Stomach smooth muscle (tissue), 2 donors: ENCODE data around the gene PLCH2.
"Not testable (repeated sequence)": the region's sequence is repeated elsewhere in the genome, so short reads cannot be mapped to it uniquely, and the experiment has no call there.

Experiments used
- H3K27ac ChIP-seq: one replicate; pipeline ENCODE4 v1.7.0; 2013; ENCODE audit warnings: mild to moderate bottlenecking, low read length, inconsistent platforms
- H3K27me3 ChIP-seq, 2 donors: one replicate each; pipeline ENCODE4 v1.7.0; 2013; ENCODE audit warnings: low read length in 2 of 2; ENCODE audit not compliant: insufficient read depth in 2 of 2, control insufficient read depth in 1 of 2
- H3K36me3 ChIP-seq, 2 donors: one replicate each; pipeline ENCODE4 v1.7.0; 2013; ENCODE audit warnings: low read length in 2 of 2; ENCODE audit not compliant: control insufficient read depth in 2 of 2, insufficient read depth in 2 of 2
- H3K4me1 ChIP-seq: one replicate; pipeline ENCODE4 v1.7.0; 2013; ENCODE audit warnings: low read length; ENCODE audit not compliant: control insufficient read depth, insufficient read depth
- H3K4me3 ChIP-seq, 2 donors: one replicate each; pipeline ENCODE4 v1.7.0; 2013; ENCODE audit warnings: low read length in 2 of 2
- H3K9ac ChIP-seq, 2 donors: one replicate each; pipeline ENCODE4 v1.7.0; 2013; ENCODE audit warnings: low read length in 2 of 2, mild to moderate bottlenecking in 1 of 2
- H3K9me3 ChIP-seq, 2 donors: one replicate each; pipeline ENCODE4 v1.7.0; 2013; ENCODE audit warnings: low read length in 2 of 2; ENCODE audit not compliant: control insufficient read depth in 2 of 2
- donor health status: healthy.
- donor health status: Pancreatic carcinoma.

The PLCH2 gene

GRCh38 chr1:2433196-2433595, 42.9 kb upstream of the PLCH2 start:
- H3K27ac ChIP-seq, result no peak overlapping the region
- H3K36me3 ChIP-seq, result no peaks in the 10 kb centered on the region
- peaks cover 0 to 3% of the 10 kb centered on the region in 2 donors for H3K9me3 ChIP-seq
- no peak overlapping the region for H3K4me3 ChIP-seq
- H3K27me3 ChIP-seq, result peaks cover 20 to 22% of the 10 kb centered on the region in 2 donors
- H3K9ac ChIP-seq, result no peak overlapping the region
- H3K4me1 ChIP-seq, result no peaks in the 10 kb centered on the region

- Histone ChIP-seq H3K4me1 (no peaks in the 10 kb centered on the region), H3K36me3 (no peaks in the 10 kb centered on the region), H3K27me3 (peaks cover 20 to 27% of the 10 kb centered on the region in 2 donors), H3K9me3 (peaks cover 0 to 3% of the 10 kb centered on the region in 2 donors), H3K4me3 (no peak overlapping the region), H3K9ac (no peak overlapping the region), H3K27ac (no peak overlapping the region)
Measured at GRCh38 chr1:2433936-2434655, 42.0 kb upstream of the PLCH2 start.

GRCh38 chr1:2435091-2435490, 41.0 kb upstream of the PLCH2 start:
- Histone ChIP-seq H3K27ac (no peak overlapping the region), H3K9me3 (peaks cover 0 to 1% of the 10 kb centered on the region in 2 donors), H3K4me1 (no peaks in the 10 kb centered on the region), H3K4me3 (no peak overlapping the region), H3K36me3 (no peaks in the 10 kb centered on the region), H3K9ac (no peak overlapping the region), H3K27me3 (peaks cover 20 to 23% of the 10 kb centered on the region in 2 donors)

GRCh38 chr1:2435746-2436355, 40.2 kb upstream of the PLCH2 start:
- peaks cover 19 to 21% of the 10 kb centered on the region in 2 donors for H3K27me3 ChIP-seq
- no peak overlapping the region for H3K27ac ChIP-seq
- no peaks in the 10 kb centered on the region for H3K4me1 ChIP-seq
- no peak overlapping the region for H3K4me3 ChIP-seq
- H3K9me3 ChIP-seq, result no peaks in the 10 kb centered on the region
- no peak overlapping the region for H3K9ac ChIP-seq
- H3K36me3 ChIP-seq, result no peaks in the 10 kb centered on the region

GRCh38 chr1:2436876-2437275, 39.2 kb upstream of the PLCH2 start:
- Histone ChIP-seq H3K27me3 (peaks cover 15 to 21% of the 10 kb centered on the region in 2 donors), H3K36me3 (no peaks in the 10 kb centered on the region), H3K9ac (no peak overlapping the region), H3K9me3 (no peaks in the 10 kb centered on the region), H3K4me3 (no peak overlapping the region), H3K27ac (no peak overlapping the region), H3K4me1 (no peaks in the 10 kb centered on the region)

- Histone ChIP-seq H3K4me1 (no peaks in the 10 kb centered on the region), H3K9ac (no peak overlapping the region), H3K27me3 (peaks cover 18% of the 10 kb centered on the region in 2 donors)
Measured at GRCh38 chr1:2437617-2438016, 38.5 kb upstream of the PLCH2 start.

GRCh38 chr1:2438038-2438437, 38.1 kb upstream of the PLCH2 start:
- Histone ChIP-seq H3K9ac (no peak overlapping the region), H3K27me3 (peaks cover 21 to 22% of the 10 kb centered on the region in 2 donors), H3K9me3 (no peaks in the 10 kb centered on the region), H3K4me3 (no peak overlapping the region), H3K27ac (no peak overlapping the region), H3K4me1 (no peaks in the 10 kb centered on the region), H3K36me3 (no peaks in the 10 kb centered on the region)

More at GRCh38 chr1:2437617-2438016, 38.5 kb upstream of the PLCH2 start:
- H3K27ac ChIP-seq, result no peak overlapping the region
- no peak overlapping the region for H3K4me3 ChIP-seq
- H3K36me3 ChIP-seq, result no peaks in the 10 kb centered on the region
- no peaks in the 10 kb centered on the region for H3K9me3 ChIP-seq

- no peak overlapping the region for H3K4me3 ChIP-seq
- no peak overlapping the region for H3K27ac ChIP-seq
- no peak overlapping the region for H3K9ac ChIP-seq
- H3K27me3 ChIP-seq, result peaks cover 16 to 23% of the 10 kb centered on the region in 2 donors
- no peaks in the 10 kb centered on the region for H3K9me3 ChIP-seq
- no peaks in the 10 kb centered on the region for H3K36me3 ChIP-seq
- no peaks in the 10 kb centered on the region for H3K4me1 ChIP-seq
Measured at GRCh38 chr1:2438641-2439040, 37.4 kb upstream of the PLCH2 start.

GRCh38 chr1:2439369-2439768, 36.7 kb upstream of the PLCH2 start:
- Histone ChIP-seq H3K27me3 (peaks cover 16 to 26% of the 10 kb centered on the region in 2 donors), H3K4me3 (no peak overlapping the region), H3K4me1 (no peaks in the 10 kb centered on the region), H3K27ac (no peak overlapping the region), H3K9me3 (no peaks in the 10 kb centered on the region), H3K36me3 (no peaks in the 10 kb centered on the region), H3K9ac (no peak overlapping the region)

- not testable (repeated sequence) for H3K27ac ChIP-seq, H3K36me3 ChIP-seq, H3K4me1 ChIP-seq, H3K4me3 ChIP-seq, H3K9me3 ChIP-seq, H3K9ac ChIP-seq
- H3K27me3 ChIP-seq, result peaks cover 20 to 32% of the 10 kb centered on the region in 2 donors
Measured at GRCh38 chr1:2440346-2440745, 35.7 kb upstream of the PLCH2 start.

GRCh38 chr1:2441746-2442145, 34.3 kb upstream of the PLCH2 start:
- Histone ChIP-seq H3K9me3 (no peaks in the 10 kb centered on the region), H3K4me1 (no peaks in the 10 kb centered on the region), H3K27ac (no peak overlapping the region), H3K4me3 (no peak overlapping the region), H3K36me3 (no peaks in the 10 kb centered on the region), H3K27me3 (peaks cover 24 to 32% of the 10 kb centered on the region in 2 donors), H3K9ac (no peak overlapping the region)
